Measurements from ENCODE around the gene SPTBN4.
A peak's percentile ranks its signal among the peaks of the same experiment; 100 is the strongest.

Gene SPTBN4

GRCh38 chr19:40607311-40608239 is 140.8 kb downstream of the SPTBN4 start:
- DNase-seq, result no peak

- no peak for DNase-seq
Observed at GRCh38 chr19:40608240-40608621, 141.4 kb downstream of the SPTBN4 start.

GRCh38 chr19:40608957-40609356 is 142.2 kb downstream of the SPTBN4 start:
- DNase-seq, result no peak

GRCh38 chr19:40609561-40610395 is 143.0 kb downstream of the SPTBN4 start:
- DNase-seq, result peak; percentile 97

GRCh38 chr19:40610396-40611064 is 143.7 kb downstream of the SPTBN4 start:
- DNase-seq, result peak; percentile 75

- no peak for DNase-seq
Observed at GRCh38 chr19:40611096-40611495, 144.3 kb downstream of the SPTBN4 start.

- DNase-seq, result no peak
Observed at GRCh38 chr19:40611900-40612698, 145.3 kb downstream of the SPTBN4 start.

- DNase-seq, result peak; percentile 89
Observed at GRCh38 chr19:40612831-40613689, 146.3 kb downstream of the SPTBN4 start.

- peak; percentile 93 for DNase-seq
Observed at GRCh38 chr19:40613690-40614621, 147.2 kb downstream of the SPTBN4 start.

GRCh38 chr19:40614622-40615411 is 148.0 kb downstream of the SPTBN4 start:
- peak; percentile 99 for DNase-seq

GRCh38 chr19:40616178-40616577 is 149.4 kb downstream of the SPTBN4 start:
- DNase-seq, result no peak

- DNase-seq, result no peak
Observed at GRCh38 chr19:40616941-40617340, 150.1 kb downstream of the SPTBN4 start.

- no peak for DNase-seq
Observed at GRCh38 chr19:40617961-40618360, 151.2 kb downstream of the SPTBN4 start.

- DNase-seq, result no peak
Observed at GRCh38 chr19:40619333-40620160, 152.7 kb downstream of the SPTBN4 start.

- DNase-seq, result no peak
Observed at GRCh38 chr19:40620161-40620485, 153.3 kb downstream of the SPTBN4 start.

- no peak for DNase-seq
Observed at GRCh38 chr19:40621283-40621682, 154.5 kb downstream of the SPTBN4 start.

GRCh38 chr19:40621966-40622772 is 155.4 kb downstream of the SPTBN4 start:
- no peak for DNase-seq

- no peak for DNase-seq
Observed at GRCh38 chr19:40622773-40623075, 155.9 kb downstream of the SPTBN4 start.
